Measurements from ENCODE around the gene C1orf167.

The C1orf167 gene

GRCh38 chr1:11790880-11791715, 29.1 kb downstream of the C1orf167 start:
- no peaks in the 10 kb centered on the region for H3K27me3 ChIP-seq (ENCODE audit: insufficient read depth, low read length)
- peaks cover 13% of the 10 kb centered on the region for H3K4me1 ChIP-seq (ENCODE audit: insufficient read depth, low read length)
- H3K4me3 ChIP-seq (ENCODE audit: low read length): no peak overlapping the region
- no peaks in the 10 kb centered on the region for H3K9me3 ChIP-seq (ENCODE audit: insufficient read depth, low read depth, low read length)
- no peak overlapping the region for H3K27ac ChIP-seq (ENCODE audit: low read length)
- peaks cover 32% of the 10 kb centered on the region for H3K36me3 ChIP-seq (ENCODE audit: insufficient read depth, low read depth, low read length)
- no peak overlapping the region for H3K9ac ChIP-seq (ENCODE audit: low read depth, low read length)

- H3K27ac ChIP-seq (ENCODE audit: low read length): no peak overlapping the region
- H3K36me3 ChIP-seq (ENCODE audit: insufficient read depth, low read depth, low read length): peaks cover 37% of the 10 kb centered on the region
- H3K4me3 ChIP-seq (ENCODE audit: low read length): no peak overlapping the region
- H3K9ac ChIP-seq (ENCODE audit: low read depth, low read length): no peak overlapping the region
- no peaks in the 10 kb centered on the region for H3K9me3 ChIP-seq (ENCODE audit: insufficient read depth, low read depth, low read length)
- H3K4me1 ChIP-seq (ENCODE audit: insufficient read depth, low read length): peaks cover 7% of the 10 kb centered on the region
- no peaks in the 10 kb centered on the region for H3K27me3 ChIP-seq (ENCODE audit: insufficient read depth, low read length)
These were observed 30.1 kb downstream of the C1orf167 start for GRCh38 chr1:11792106-11792505.

GRCh38 chr1:11793819-11794218, 31.8 kb downstream of the C1orf167 start:
- no peaks in the 10 kb centered on the region for H3K27me3 ChIP-seq (ENCODE audit: insufficient read depth, low read length)
- H3K9me3 ChIP-seq (ENCODE audit: insufficient read depth, low read depth, low read length): no peaks in the 10 kb centered on the region
- H3K9ac ChIP-seq (ENCODE audit: low read depth, low read length): no peak overlapping the region
- H3K4me1 ChIP-seq (ENCODE audit: insufficient read depth, low read length): no peaks in the 10 kb centered on the region
- peaks cover 40% of the 10 kb centered on the region for H3K36me3 ChIP-seq (ENCODE audit: insufficient read depth, low read depth, low read length)
- no peak overlapping the region for H3K27ac ChIP-seq (ENCODE audit: low read length)
- H3K4me3 ChIP-seq (ENCODE audit: low read length): no peak overlapping the region

GRCh38 chr1:11794446-11795237, 32.6 kb downstream of the C1orf167 start:
- H3K36me3 ChIP-seq (ENCODE audit: insufficient read depth, low read depth, low read length): peaks cover 46% of the 10 kb centered on the region
- no peak overlapping the region for H3K9ac ChIP-seq (ENCODE audit: low read depth, low read length)
- H3K27me3 ChIP-seq (ENCODE audit: insufficient read depth, low read length): no peaks in the 10 kb centered on the region
- no peaks in the 10 kb centered on the region for H3K4me1 ChIP-seq (ENCODE audit: insufficient read depth, low read length)
- H3K9me3 ChIP-seq (ENCODE audit: insufficient read depth, low read depth, low read length): no peaks in the 10 kb centered on the region
- no peak overlapping the region for H3K27ac ChIP-seq (ENCODE audit: low read length)
- H3K4me3 ChIP-seq (ENCODE audit: low read length): no peak overlapping the region

GRCh38 chr1:11795238-11795890, 33.4 kb downstream of the C1orf167 start:
- no peaks in the 10 kb centered on the region for H3K4me1 ChIP-seq (ENCODE audit: insufficient read depth, low read length)
- no peak overlapping the region for H3K27ac ChIP-seq (ENCODE audit: low read length)
- H3K36me3 ChIP-seq (ENCODE audit: insufficient read depth, low read depth, low read length): peaks cover 49% of the 10 kb centered on the region
- no peak overlapping the region for H3K9ac ChIP-seq (ENCODE audit: low read depth, low read length)
- no peak overlapping the region for H3K4me3 ChIP-seq (ENCODE audit: low read length)
- no peaks in the 10 kb centered on the region for H3K27me3 ChIP-seq (ENCODE audit: insufficient read depth, low read length)
- no peaks in the 10 kb centered on the region for H3K9me3 ChIP-seq (ENCODE audit: insufficient read depth, low read depth, low read length)

- no peaks in the 10 kb centered on the region for H3K4me1 ChIP-seq (ENCODE audit: insufficient read depth, low read length)
- no peak overlapping the region for H3K9ac ChIP-seq (ENCODE audit: low read depth, low read length)
- H3K27ac ChIP-seq (ENCODE audit: low read length): no peak overlapping the region
- H3K27me3 ChIP-seq (ENCODE audit: insufficient read depth, low read length): no peaks in the 10 kb centered on the region
- no peaks in the 10 kb centered on the region for H3K9me3 ChIP-seq (ENCODE audit: insufficient read depth, low read depth, low read length)
- no peak overlapping the region for H3K4me3 ChIP-seq (ENCODE audit: low read length)
- peaks cover 50% of the 10 kb centered on the region for H3K36me3 ChIP-seq (ENCODE audit: insufficient read depth, low read depth, low read length)
These were observed 34.2 kb downstream of the C1orf167 start for GRCh38 chr1:11796036-11796828.

GRCh38 chr1:11797525-11798216, 35.7 kb downstream of the C1orf167 start:
- no peaks in the 10 kb centered on the region for H3K9me3 ChIP-seq (ENCODE audit: insufficient read depth, low read depth, low read length)
- H3K9ac ChIP-seq (ENCODE audit: low read depth, low read length): no peak overlapping the region
- H3K27me3 ChIP-seq (ENCODE audit: insufficient read depth, low read length): no peaks in the 10 kb centered on the region
- no peaks in the 10 kb centered on the region for H3K4me1 ChIP-seq (ENCODE audit: insufficient read depth, low read length)
- H3K36me3 ChIP-seq (ENCODE audit: insufficient read depth, low read depth, low read length): peaks cover 52% of the 10 kb centered on the region
- no peak overlapping the region for H3K27ac ChIP-seq (ENCODE audit: low read length)
- H3K4me3 ChIP-seq (ENCODE audit: low read length): no peak overlapping the region

- Histone ChIP-seq H3K9ac (ENCODE audit: low read depth, low read length) (no peak overlapping the region), H3K4me3 (ENCODE audit: low read length) (no peak overlapping the region), H3K9me3 (ENCODE audit: insufficient read depth, low read depth, low read length) (no peaks in the 10 kb centered on the region), H3K27me3 (ENCODE audit: insufficient read depth, low read length) (no peaks in the 10 kb centered on the region), H3K36me3 (ENCODE audit: insufficient read depth, low read depth, low read length) (peaks cover 52% of the 10 kb centered on the region), H3K27ac (ENCODE audit: low read length) (no peak overlapping the region), H3K4me1 (ENCODE audit: insufficient read depth, low read length) (peaks cover 4% of the 10 kb centered on the region; the same call in 1 of the 2 replicates)
These were observed 37.1 kb downstream of the C1orf167 start for GRCh38 chr1:11799099-11799498.

- Histone ChIP-seq H3K9me3 (ENCODE audit: insufficient read depth, low read depth, low read length) (no peaks in the 10 kb centered on the region), H3K9ac (ENCODE audit: low read depth, low read length) (no peak overlapping the region), H3K4me3 (ENCODE audit: low read length) (no peak overlapping the region), H3K4me1 (ENCODE audit: insufficient read depth, low read length) (peaks cover 9% of the 10 kb centered on the region), H3K36me3 (ENCODE audit: insufficient read depth, low read depth, low read length) (peaks cover 44% of the 10 kb centered on the region), H3K27ac (ENCODE audit: low read length) (no peak overlapping the region), H3K27me3 (ENCODE audit: insufficient read depth, low read length) (no peaks in the 10 kb centered on the region)
These were observed 37.9 kb downstream of the C1orf167 start for GRCh38 chr1:11799896-11800295.

- H3K9me3 ChIP-seq (ENCODE audit: insufficient read depth, low read depth, low read length): no peaks in the 10 kb centered on the region
- H3K36me3 ChIP-seq (ENCODE audit: insufficient read depth, low read depth, low read length): peaks cover 39% of the 10 kb centered on the region
- H3K9ac ChIP-seq (ENCODE audit: low read depth, low read length): no peak overlapping the region
- H3K27ac ChIP-seq (ENCODE audit: low read length): no peak overlapping the region
- H3K27me3 ChIP-seq (ENCODE audit: insufficient read depth, low read length): no peaks in the 10 kb centered on the region
- H3K4me3 ChIP-seq (ENCODE audit: low read length): no peak overlapping the region
- H3K4me1 ChIP-seq (ENCODE audit: insufficient read depth, low read length): peaks cover 9% of the 10 kb centered on the region
These were observed 38.4 kb downstream of the C1orf167 start for GRCh38 chr1:11800391-11800755.

Measured in iPS-20b (cell line).